ENCODE data around the gene AGPAT3. TPM values are rescaled to one million over a fixed set of nuclear protein-coding genes. Genes with fewer than 3 reads are reported as not detected.

The AGPAT3 gene
- total and polyA plus RNA-seq, 2 experiments from 2014 or later, result 41.0 to 51.2 TPM

GRCh38 chr21:43950936-43951335 lies 85.9 kb downstream of the AGPAT3 start:
- H3K27ac ChIP-seq, result no peak overlapping the region
- no peaks in the 10 kb centered on the region for H3K9me2 ChIP-seq (replicated peaks; ENCODE audit: insufficient read depth)
- WGBS (ENCODE audit: low lambda C conversion rate, missing lambda C conversion rate), result 91% methylated on average over 9 of the region's 13 CpGs
- no peaks in the 10 kb centered on the region for H3K9me3 ChIP-seq (ENCODE audit: low read depth)
- DNase-seq (ENCODE audit: low spot score), result no peak
- no peak overlapping the region for H2AFZ ChIP-seq
- TF ChIP-seq EZH2phosphoT487 (IDR thresholded peaks at IDR 0.05; ENCODE audit: low read depth, severe bottlenecking, unreplicated experiment) (no peak), EZH2 (IDR thresholded peaks at IDR 0.05; ENCODE audit: borderline replicate concordance) (no peak)
- TF ChIP-seq, protein P1, sequence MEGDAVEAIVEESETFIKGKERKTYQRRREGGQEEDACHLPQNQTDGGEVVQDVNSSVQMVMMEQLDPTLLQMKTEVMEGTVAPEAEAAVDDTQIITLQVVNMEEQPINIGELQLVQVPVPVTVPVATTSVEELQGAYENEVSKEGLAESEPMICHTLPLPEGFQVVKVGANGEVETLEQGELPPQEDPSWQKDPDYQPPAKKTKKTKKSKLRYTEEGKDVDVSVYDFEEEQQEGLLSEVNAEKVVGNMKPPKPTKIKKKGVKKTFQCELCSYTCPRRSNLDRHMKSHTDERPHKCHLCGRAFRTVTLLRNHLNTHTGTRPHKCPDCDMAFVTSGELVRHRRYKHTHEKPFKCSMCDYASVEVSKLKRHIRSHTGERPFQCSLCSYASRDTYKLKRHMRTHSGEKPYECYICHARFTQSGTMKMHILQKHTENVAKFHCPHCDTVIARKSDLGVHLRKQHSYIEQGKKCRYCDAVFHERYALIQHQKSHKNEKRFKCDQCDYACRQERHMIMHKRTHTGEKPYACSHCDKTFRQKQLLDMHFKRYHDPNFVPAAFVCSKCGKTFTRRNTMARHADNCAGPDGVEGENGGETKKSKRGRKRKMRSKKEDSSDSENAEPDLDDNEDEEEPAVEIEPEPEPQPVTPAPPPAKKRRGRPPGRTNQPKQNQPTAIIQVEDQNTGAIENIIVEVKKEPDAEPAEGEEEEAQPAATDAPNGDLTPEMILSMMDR (IDR thresholded peaks at IDR 0.05; ENCODE audit: poor library complexity), result no peak
- H4K20me1 ChIP-seq (ENCODE audit: insufficient read depth, poor library complexity, severe bottlenecking), result peaks cover 4% of the 10 kb centered on the region
- H3K79me2 ChIP-seq, result peaks cover 23% of the 10 kb centered on the region
- H3K27me3 ChIP-seq, result no peaks in the 10 kb centered on the region
- H3K4me2 ChIP-seq, result no peak overlapping the region
- H3K4me3 ChIP-seq, result no peak overlapping the region
- no peaks in the 10 kb centered on the region for H3K36me3 ChIP-seq (replicated peaks; ENCODE audit: insufficient read depth, low read depth)
- H3K4me1 ChIP-seq (ENCODE audit: insufficient read depth), result no peaks in the 10 kb centered on the region

DNA sequence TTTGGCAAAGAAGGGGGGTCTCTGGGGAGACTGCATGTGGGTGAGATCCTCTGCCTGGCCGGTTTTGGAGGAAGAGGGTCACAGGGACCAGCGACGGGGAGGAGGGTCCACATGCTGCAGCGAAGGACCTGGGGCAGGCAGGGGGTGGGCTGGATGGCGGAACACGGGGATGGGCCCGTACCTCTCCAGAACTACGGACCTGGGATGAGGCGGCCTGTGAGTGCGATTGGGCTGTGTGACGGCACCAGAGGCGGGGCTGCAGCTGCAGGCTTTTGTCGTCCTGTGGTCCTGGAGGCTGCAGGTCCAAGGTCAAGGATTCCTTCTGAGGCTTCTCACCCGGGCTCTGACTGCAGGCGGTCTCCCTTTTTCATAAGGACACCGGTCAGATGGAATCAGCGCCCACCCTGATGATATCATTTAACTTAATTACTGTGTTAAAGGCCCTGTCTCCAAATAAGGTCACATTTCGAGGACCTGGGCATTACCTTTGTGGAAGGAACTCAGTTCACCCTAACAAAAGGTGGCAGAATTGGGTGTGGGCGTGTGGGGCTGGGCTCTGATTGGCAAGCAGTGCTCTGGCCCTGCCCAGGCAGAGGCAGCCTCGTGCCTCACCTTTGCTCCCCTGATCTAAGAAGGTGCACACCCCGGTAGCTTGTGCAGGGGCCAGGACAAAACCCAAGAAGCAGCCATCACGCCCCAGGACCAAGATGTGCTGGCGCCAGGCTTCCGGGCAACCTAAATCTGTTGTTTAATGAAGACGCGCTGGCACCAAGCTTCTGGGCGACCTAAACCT lies 87.1 kb downstream of the AGPAT3 start:
- Histone ChIP-seq H3K36me3 (replicated peaks; ENCODE audit: insufficient read depth, low read depth) (no peaks in the 10 kb centered on the region), H3K79me2 (peaks cover 23% of the 10 kb centered on the region), H3K9me2 (replicated peaks; ENCODE audit: insufficient read depth) (no peaks in the 10 kb centered on the region), H3K9me3 (ENCODE audit: low read depth) (no peaks in the 10 kb centered on the region), H3K4me2 (no peak overlapping the region), H3K4me1 (ENCODE audit: insufficient read depth) (no peaks in the 10 kb centered on the region), H3K27me3 (no peaks in the 10 kb centered on the region), H4K20me1 (ENCODE audit: insufficient read depth, poor library complexity, severe bottlenecking) (peaks cover 9% of the 10 kb centered on the region), H3K27ac (no peak overlapping the region), H3K4me3 (no peak overlapping the region), H2AFZ (no peak overlapping the region)
- DNase-seq (ENCODE audit: low spot score), result no peak
- 95% methylated on average over 26 of the region's 27 CpGs for WGBS (ENCODE audit: low lambda C conversion rate, missing lambda C conversion rate)
- TF ChIP-seq EZH2phosphoT487 (IDR thresholded peaks at IDR 0.05; ENCODE audit: low read depth, severe bottlenecking, unreplicated experiment), result no peak

DNA sequence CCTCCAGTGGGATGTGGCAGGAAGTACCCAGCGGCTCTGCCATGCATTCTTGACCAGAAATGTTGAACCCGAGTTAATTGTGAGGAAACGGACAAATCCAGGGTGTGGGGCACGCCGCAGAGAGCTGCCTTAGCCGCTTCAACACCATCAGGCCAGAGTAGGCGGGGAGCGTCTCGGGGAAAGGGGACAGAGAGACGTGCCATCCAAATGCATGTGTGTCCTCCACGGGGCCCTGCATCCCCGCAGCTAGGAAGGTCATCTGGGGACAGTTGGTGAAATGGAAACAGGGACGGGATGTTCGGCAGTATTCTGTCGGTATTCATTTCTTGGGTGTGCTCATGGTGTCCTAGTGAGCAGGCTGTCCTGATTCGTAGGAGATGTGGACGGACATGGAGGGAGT lies 88.0 kb downstream of the AGPAT3 start:
- H3K4me2 ChIP-seq, result no peak overlapping the region
- no peak overlapping the region for H2AFZ ChIP-seq
- no peaks in the 10 kb centered on the region for H3K36me3 ChIP-seq (replicated peaks; ENCODE audit: insufficient read depth, low read depth)
- 94% methylated on average over 17 of the region's 17 CpGs for WGBS (ENCODE audit: low lambda C conversion rate, missing lambda C conversion rate)
- peaks cover 23% of the 10 kb centered on the region for H3K79me2 ChIP-seq
- no peaks in the 10 kb centered on the region for H3K27me3 ChIP-seq
- no peaks in the 10 kb centered on the region for H3K4me1 ChIP-seq (ENCODE audit: insufficient read depth)
- peaks cover 13% of the 10 kb centered on the region for H4K20me1 ChIP-seq (ENCODE audit: insufficient read depth, poor library complexity, severe bottlenecking)
- DNase-seq (ENCODE audit: low spot score), result no peak
- H3K9me2 ChIP-seq (replicated peaks; ENCODE audit: insufficient read depth), result no peaks in the 10 kb centered on the region
- TF ChIP-seq EZH2phosphoT487 (IDR thresholded peaks at IDR 0.05; ENCODE audit: low read depth, severe bottlenecking, unreplicated experiment) (no peak), EZH2 (IDR thresholded peaks at IDR 0.05; ENCODE audit: borderline replicate concordance) (no peak)
- TF ChIP-seq, protein P1 (IDR thresholded peaks at IDR 0.05; ENCODE audit: poor library complexity), result no peak
- no peak overlapping the region for H3K27ac ChIP-seq
- no peaks in the 10 kb centered on the region for H3K9me3 ChIP-seq (ENCODE audit: low read depth)
- H3K4me3 ChIP-seq, result no peak overlapping the region

GRCh38 chr21:43954042-43954441 lies 89.0 kb downstream of the AGPAT3 start:
- Histone ChIP-seq H3K9me2 (replicated peaks; ENCODE audit: insufficient read depth) (no peaks in the 10 kb centered on the region), H4K20me1 (ENCODE audit: insufficient read depth, poor library complexity, severe bottlenecking) (peaks cover 12% of the 10 kb centered on the region), H3K4me2 (no peak overlapping the region), H3K27me3 (no peaks in the 10 kb centered on the region), H3K4me3 (no peak overlapping the region), H3K79me2 (peaks cover 15% of the 10 kb centered on the region), H2AFZ (no peak overlapping the region), H3K4me1 (ENCODE audit: insufficient read depth) (no peaks in the 10 kb centered on the region), H3K9me3 (ENCODE audit: low read depth) (no peaks in the 10 kb centered on the region), H3K36me3 (replicated peaks; ENCODE audit: insufficient read depth, low read depth) (no peaks in the 10 kb centered on the region), H3K27ac (no peak overlapping the region)
- TF ChIP-seq EZH2 (IDR thresholded peaks at IDR 0.05; ENCODE audit: borderline replicate concordance) (no peak), EZH2phosphoT487 (IDR thresholded peaks at IDR 0.05; ENCODE audit: low read depth, severe bottlenecking, unreplicated experiment) (no peak)
- TF ChIP-seq, protein P1 (IDR thresholded peaks at IDR 0.05; ENCODE audit: poor library complexity), result no peak
- 93% methylated on average over 11 of the region's 11 CpGs for WGBS (ENCODE audit: low lambda C conversion rate, missing lambda C conversion rate)
- no peak for DNase-seq (ENCODE audit: low spot score)

Measured in hepatocyte (in vitro differentiated cells).